Measurements from ENCODE around the gene OSBPL10. TPM values are rescaled to one million over a fixed set of nuclear protein-coding genes. Genes with fewer than 3 reads are reported as not detected.

OSBPL10 gene
- total RNA-seq, 1 donor from 2014 or later = 8.4 TPM

DNA sequence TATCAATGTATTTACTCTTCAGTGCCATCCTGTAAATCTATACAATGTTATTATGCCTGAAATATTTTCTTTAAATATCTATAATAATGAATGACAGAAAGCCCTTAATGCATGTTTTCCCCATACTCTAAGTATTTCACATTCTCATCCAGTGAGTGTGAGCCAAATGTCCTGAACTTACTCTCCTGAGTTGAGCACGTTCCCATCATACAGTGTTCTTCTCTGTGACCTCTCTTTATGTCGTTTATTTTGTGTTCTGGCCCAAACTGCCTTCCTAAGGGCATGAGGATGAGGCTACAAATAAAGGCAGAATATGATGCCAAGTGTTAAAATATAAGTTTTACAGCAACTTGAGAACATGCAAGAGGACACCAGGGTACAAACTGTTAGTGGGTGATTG is 3.3 kb downstream of the OSBPL10 start:
- Histone ChIP-seq H4K20me1 (ENCODE audit: low read depth) (no peaks in the 10 kb centered on the region), H3K9ac (no peak overlapping the region), H3K9me3 (ENCODE audit: low read depth) (no peaks in the 10 kb centered on the region), H3K4me2 (no peak overlapping the region), H3K27me3 (peaks cover 34% of the 10 kb centered on the region), H3K36me3 (no peaks in the 10 kb centered on the region), H3F3A (ENCODE audit: low read depth) (peaks cover 21% of the 10 kb centered on the region), H3K79me2 (ENCODE audit: low read depth) (no peaks in the 10 kb centered on the region), H3K4me3 (no peak overlapping the region), H2AFZ (replicated peaks) (no peak overlapping the region), H3K4me1 (no peaks in the 10 kb centered on the region), H3K27ac (no peak overlapping the region)
- Mint-ChIP-seq H3K4me3 (no peak overlapping the region), H3K27ac (no peak overlapping the region), H3K4me1 (peaks cover 6% of the 10 kb centered on the region), H3K9me3 (no peaks in the 10 kb centered on the region), H3K27me3 (ENCODE audit: insufficient read depth, low read depth) (peaks cover 22% of the 10 kb centered on the region), H3K36me3 (no peaks in the 10 kb centered on the region)
- TF ChIP-seq, protein P1, sequence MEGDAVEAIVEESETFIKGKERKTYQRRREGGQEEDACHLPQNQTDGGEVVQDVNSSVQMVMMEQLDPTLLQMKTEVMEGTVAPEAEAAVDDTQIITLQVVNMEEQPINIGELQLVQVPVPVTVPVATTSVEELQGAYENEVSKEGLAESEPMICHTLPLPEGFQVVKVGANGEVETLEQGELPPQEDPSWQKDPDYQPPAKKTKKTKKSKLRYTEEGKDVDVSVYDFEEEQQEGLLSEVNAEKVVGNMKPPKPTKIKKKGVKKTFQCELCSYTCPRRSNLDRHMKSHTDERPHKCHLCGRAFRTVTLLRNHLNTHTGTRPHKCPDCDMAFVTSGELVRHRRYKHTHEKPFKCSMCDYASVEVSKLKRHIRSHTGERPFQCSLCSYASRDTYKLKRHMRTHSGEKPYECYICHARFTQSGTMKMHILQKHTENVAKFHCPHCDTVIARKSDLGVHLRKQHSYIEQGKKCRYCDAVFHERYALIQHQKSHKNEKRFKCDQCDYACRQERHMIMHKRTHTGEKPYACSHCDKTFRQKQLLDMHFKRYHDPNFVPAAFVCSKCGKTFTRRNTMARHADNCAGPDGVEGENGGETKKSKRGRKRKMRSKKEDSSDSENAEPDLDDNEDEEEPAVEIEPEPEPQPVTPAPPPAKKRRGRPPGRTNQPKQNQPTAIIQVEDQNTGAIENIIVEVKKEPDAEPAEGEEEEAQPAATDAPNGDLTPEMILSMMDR (IDR thresholded peaks at IDR 0.05) = no peak
- TF ChIP-seq EZH2 (IDR thresholded peaks at IDR 0.05) = no peak
- TF ChIP-seq EZH2phosphoT487 (IDR thresholded peaks at IDR 0.05) = no peak
- no peak for DNase-seq (ENCODE audit: low spot score)

DNA sequence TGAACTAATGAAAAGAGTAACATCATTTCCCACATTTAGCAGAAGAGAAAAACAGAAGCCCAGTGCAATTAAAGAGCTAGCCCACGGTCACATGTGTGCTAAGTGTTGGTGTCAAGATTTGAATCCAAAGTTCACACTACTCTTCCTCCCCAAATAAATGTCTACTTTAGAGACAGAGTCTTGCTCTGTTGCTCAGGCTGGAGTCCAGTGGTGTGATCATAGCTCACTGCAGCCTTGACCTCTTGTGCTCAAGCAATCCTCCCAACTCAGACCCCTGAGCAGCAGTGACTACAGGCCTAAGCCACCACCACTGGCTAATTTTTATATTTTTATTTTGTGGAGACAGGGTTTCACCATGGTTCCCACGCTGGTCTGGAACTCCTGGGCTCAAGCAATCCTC is 4.8 kb downstream of the OSBPL10 start:
- peaks cover 6% of the 10 kb centered on the region for H3K4me1 Mint-ChIP-seq
- no peaks in the 10 kb centered on the region for H3K9me3 Mint-ChIP-seq
- no peaks in the 10 kb centered on the region for H3K36me3 ChIP-seq
- no peak for TF ChIP-seq EZH2phosphoT487 (IDR thresholded peaks at IDR 0.05)
- TF ChIP-seq EZH2 (IDR thresholded peaks at IDR 0.05) = no peak
- TF ChIP-seq, protein P1 (IDR thresholded peaks at IDR 0.05) = no peak
- H4K20me1 ChIP-seq (ENCODE audit: low read depth) = no peaks in the 10 kb centered on the region
- no peaks in the 10 kb centered on the region for H3K9me3 ChIP-seq (ENCODE audit: low read depth)
- no peak for DNase-seq (ENCODE audit: low spot score)
- no peak overlapping the region for H3K4me2 ChIP-seq
- no peak overlapping the region for H3K4me3 Mint-ChIP-seq
- H3K9ac ChIP-seq = no peak overlapping the region
- no peaks in the 10 kb centered on the region for H3K79me2 ChIP-seq (ENCODE audit: low read depth)
- H3K36me3 Mint-ChIP-seq = no peaks in the 10 kb centered on the region
- peaks cover 6% of the 10 kb centered on the region for H3K4me1 ChIP-seq
- peaks cover 19% of the 10 kb centered on the region for H3K27me3 ChIP-seq
- no peak overlapping the region for H2AFZ ChIP-seq (replicated peaks)
- no peak overlapping the region for H3K27ac ChIP-seq
- H3K27ac Mint-ChIP-seq = no peak overlapping the region
- H3F3A ChIP-seq (ENCODE audit: low read depth) = peaks cover 9% of the 10 kb centered on the region
- H3K4me3 ChIP-seq = no peak overlapping the region
- peaks cover 16% of the 10 kb centered on the region for H3K27me3 Mint-ChIP-seq (ENCODE audit: insufficient read depth, low read depth)

DNA sequence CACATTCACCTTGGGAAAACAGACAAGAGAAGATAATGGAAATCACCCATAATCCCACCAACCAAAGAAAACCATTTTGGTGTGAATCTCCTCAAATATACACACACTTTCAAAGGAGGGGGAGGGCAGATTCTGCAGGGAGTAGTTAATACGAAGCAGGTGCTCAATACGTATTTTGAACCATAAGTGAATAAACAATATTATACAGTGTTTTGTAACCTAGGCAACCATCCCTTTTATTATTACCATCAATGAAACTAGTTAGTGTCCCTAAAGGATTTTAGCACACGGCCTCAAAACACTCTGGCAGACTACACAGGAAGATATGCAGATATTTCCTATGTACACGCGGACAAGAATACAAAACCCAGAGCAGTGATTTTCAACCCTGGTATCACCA is 6.1 kb downstream of the OSBPL10 start:
- peaks cover 1% of the 10 kb centered on the region for H3F3A ChIP-seq (ENCODE audit: low read depth)
- H3K27ac ChIP-seq = no peak overlapping the region
- H3K4me3 ChIP-seq = no peak overlapping the region
- no peaks in the 10 kb centered on the region for H4K20me1 ChIP-seq (ENCODE audit: low read depth)
- H3K27ac Mint-ChIP-seq = no peak overlapping the region
- no peaks in the 10 kb centered on the region for H3K36me3 ChIP-seq
- H3K36me3 Mint-ChIP-seq = no peaks in the 10 kb centered on the region
- H3K9ac ChIP-seq = no peak overlapping the region
- H3K27me3 Mint-ChIP-seq (ENCODE audit: insufficient read depth, low read depth) = peaks cover 15% of the 10 kb centered on the region
- H3K9me3 ChIP-seq (ENCODE audit: low read depth) = no peaks in the 10 kb centered on the region
- peaks cover 10% of the 10 kb centered on the region for H3K27me3 ChIP-seq
- H3K4me1 Mint-ChIP-seq = peaks cover 6% of the 10 kb centered on the region
- H2AFZ ChIP-seq (replicated peaks) = no peak overlapping the region
- no peaks in the 10 kb centered on the region for H3K9me3 Mint-ChIP-seq
- TF ChIP-seq EZH2 (IDR thresholded peaks at IDR 0.05) (no peak), EZH2phosphoT487 (IDR thresholded peaks at IDR 0.05) (no peak)
- TF ChIP-seq, protein P1 (IDR thresholded peaks at IDR 0.05) = no peak
- H3K79me2 ChIP-seq (ENCODE audit: low read depth) = no peaks in the 10 kb centered on the region
- no peak for DNase-seq (ENCODE audit: low spot score)
- H3K4me2 ChIP-seq = no peak overlapping the region
- H3K4me1 ChIP-seq = peaks cover 6% of the 10 kb centered on the region
- H3K4me3 Mint-ChIP-seq = no peak overlapping the region

Data from neural progenitor cell (in vitro differentiated cells).